NCI-H748 (cell line): ENCODE measurements around the gene POLR2L.

ENCODE experiments used
- DNase-seq: peaks from one replicate; lab custom pipeline; 2025; ENCODE audit not compliant: unreplicated experiment; lab: John Stamatoyannopoulos, UW

The POLR2L gene

GRCh38 chr11:797296-798092, 44.8 kb downstream of the POLR2L start:
- peak; percentile 89 for DNase-seq

- no peak for DNase-seq
These were observed 45.6 kb downstream of the POLR2L start for GRCh38 chr11:796565-797295.

GRCh38 chr11:795634-796564, 46.4 kb downstream of the POLR2L start:
- DNase-seq: no peak

DNA sequence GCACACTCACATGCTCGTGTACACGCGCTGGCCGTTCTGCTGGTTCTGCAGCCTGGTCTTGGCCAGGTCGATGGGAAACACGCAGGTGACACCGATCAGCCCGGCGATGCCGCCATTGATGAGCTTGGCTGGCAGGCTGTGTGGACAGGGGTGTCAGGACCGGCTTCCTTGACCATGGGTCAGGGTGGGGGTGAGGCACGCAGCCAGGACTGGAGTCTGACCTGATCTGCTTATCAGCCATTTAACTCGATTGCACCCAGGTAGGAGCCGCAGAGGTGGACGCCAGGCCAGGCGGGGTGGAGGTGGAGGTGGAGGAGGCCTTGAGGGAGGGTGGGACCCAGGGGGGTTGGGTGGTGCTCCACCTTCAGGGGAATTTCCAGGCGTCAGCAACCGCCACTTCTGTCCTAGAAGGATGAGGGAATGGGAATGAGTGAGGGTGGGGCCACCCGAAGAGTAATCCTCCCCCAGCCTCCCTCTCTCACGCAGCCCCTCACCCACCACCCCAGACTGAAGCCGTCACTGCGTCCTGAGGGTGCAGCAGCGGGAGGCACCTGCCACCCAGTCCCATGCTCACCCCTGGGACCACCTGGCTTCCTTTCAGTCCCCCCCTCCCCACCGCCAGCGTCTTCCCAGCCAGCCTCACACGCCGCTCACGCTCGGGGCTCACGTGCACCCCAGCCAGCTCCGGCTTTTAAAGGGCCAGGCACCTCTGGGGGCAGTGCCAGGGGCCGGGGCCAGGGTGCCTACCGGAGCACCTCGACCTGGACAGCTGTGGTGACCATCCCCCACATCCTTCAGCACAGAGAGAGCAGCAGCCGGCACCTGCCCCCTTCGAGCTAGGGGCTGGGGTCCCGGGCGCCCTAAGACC, 47.3 kb downstream of the POLR2L start:
- no peak for DNase-seq

DNA sequence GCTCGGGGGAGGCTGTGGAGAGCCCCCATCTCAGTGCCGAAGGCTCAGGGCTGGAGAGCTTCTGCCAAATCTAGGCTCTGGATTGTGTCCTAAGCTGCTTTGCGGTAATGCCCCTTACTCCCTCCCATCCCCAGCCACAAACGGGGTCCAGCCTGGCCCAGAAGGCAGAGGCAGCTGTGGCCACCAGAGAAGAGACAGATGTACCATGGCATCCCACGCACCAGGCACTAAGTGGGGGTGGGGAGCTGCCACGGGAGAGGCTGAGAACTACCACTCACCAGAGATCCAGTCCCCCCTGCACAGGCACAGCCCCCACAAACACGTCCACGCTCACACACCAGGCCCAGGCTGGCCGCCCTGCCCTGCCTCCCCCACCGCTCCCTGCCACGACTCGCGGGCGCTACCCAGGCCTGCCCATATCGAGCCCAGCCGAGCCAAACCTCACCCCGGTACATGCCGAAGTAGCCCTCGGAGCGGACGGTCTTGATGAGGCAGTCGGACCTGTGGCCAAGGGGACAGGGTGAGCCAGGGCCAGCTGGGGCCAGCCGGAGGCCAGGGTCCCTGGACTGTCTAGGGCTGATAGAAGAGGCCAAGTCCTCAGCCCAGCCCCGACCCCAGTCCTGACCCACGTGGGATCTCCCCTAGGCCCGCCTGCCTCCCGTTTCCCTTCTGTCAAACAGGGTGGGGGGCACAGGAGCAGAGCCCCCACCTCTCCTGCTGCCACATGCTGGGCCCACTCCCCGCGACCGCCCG, 48.1 kb downstream of the POLR2L start:
- no peak for DNase-seq

- no peak for DNase-seq
These were observed 48.8 kb downstream of the POLR2L start for GRCh38 chr11:793556-793955.

DNA sequence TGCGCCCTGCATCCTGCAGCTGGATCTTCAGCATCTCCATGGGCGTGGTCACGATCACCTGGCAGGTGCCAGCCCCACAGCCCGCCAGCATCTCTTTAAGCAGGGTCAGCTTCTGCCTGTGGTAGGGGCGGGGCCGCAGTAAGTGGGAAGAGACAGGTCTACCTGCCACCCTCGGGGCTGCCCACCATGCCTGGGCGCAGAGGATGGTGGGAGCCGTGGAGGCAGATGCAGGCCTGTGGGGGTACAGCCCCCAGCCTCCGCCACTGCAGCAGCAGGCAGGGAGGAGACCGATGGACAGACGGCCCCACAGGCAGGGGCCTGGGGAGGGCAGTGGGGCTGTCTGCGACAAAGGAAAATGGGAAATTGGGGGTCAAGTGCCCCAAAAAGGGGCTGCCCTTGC, 49.5 kb downstream of the POLR2L start:
- peak; percentile 79 for DNase-seq

DNA sequence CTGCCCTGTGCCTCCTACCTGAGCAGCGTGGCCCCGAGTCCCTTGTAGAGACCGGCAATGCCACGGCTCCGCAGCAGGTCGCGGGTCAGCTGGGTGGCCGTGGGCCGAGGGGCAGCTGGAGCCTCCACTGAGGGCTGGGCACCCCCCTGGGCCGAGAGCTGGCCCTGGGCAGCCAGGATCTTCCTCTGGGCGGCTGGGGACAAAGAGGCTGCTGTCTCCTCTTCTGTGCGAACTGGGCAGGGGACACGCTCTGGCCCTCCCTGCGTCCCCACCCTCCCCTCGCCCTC, 49.9 kb downstream of the POLR2L start:
- no peak for DNase-seq

- no peak for DNase-seq
These were observed 50.4 kb downstream of the POLR2L start for GRCh38 chr11:791658-792534.

DNA sequence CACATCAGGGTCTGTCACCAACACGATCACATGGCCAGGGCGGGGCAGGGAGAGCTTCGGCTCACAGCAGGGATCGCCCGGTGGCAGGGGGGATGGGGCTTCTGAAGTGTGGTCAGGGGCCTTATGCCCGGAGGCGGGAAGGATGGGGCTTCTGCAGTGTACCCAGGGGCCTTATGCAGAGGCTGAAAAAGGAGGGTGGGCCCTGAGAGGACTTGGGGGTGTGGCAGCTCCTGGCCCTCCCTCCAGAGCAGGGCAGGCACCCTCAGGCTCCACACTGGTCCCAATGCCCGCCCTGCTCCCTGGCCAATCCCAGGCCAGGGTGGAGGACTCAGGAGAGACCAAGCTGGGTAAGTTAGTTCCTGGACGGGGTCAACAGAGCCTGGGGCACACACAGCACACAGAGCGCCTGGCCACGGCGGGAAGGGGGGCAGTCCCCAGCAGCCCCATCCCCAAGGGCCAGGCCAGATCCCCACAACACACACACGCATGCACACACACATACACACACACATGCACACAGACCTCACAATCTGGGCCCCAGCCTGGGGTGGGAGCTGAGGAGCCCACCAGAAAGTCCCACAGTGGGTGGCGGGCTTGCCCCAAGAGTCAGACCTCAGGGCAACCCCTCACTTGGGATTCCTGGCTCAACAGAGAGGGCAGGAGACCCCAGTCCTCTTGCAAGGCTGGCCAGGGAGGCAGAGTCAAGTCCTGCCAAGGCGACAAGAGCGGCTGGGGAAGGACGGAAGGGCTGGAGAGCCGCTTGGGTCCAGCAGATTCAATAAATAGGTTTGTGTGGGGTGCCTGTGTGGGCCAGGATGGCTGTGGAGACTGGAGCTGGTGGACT, 51.4 kb downstream of the POLR2L start:
- DNase-seq: peak; percentile 70

DNA sequence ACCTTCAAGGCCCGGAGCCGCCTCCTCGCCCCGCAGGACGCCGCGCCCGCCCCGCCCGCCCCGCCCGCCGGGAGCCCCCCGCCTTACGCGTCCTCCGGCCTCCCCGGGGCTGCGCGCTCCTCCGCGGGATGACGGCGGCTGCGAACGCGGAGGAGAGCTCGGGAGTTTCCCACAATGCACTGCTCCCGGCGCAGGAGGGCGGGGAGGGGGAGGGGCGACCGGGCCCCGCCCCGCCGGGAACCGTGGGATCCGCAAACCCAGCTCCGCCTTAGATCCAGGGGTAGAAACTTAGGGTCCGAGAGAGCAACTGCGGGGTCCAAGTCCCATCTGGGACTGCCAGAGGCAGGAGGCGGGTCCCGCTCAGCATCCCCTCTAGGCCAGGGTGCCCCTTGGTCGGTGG, 52.4 kb downstream of the POLR2L start, which contains the start of gene CEND1:
Gene CEND1 (minus strand): TSS at position 148 of the 400 bp plus-strand sequence. CDS start 1,514 bp downstream, outside the sequence.
- peak; percentile 79 for DNase-seq
